ENCODE results near the gene GTPBP10.

Gene GTPBP10

GRCh38 chr7:90351987-90352386, 5.5 kb downstream of the GTPBP10 start:
- Histone ChIP-seq H3K79me2 (ENCODE audit: low read length) (peaks cover 51% of the 10 kb centered on the region), H3F3A (ENCODE audit: insufficient read depth, low read length) (no peaks in the 10 kb centered on the region), H2AFZ (ENCODE audit: low read length) (no peak overlapping the region), H3K9me2 (replicated peaks; ENCODE audit: insufficient read depth, low read length) (no peaks in the 10 kb centered on the region), H3K27ac (ENCODE audit: low read length) (no peak overlapping the region), H3K27me3 (replicated peaks; ENCODE audit: insufficient read depth, low read length) (no peaks in the 10 kb centered on the region), H4K20me1 (ENCODE audit: insufficient read depth, low read length) (no peaks in the 10 kb centered on the region), H3K36me3 (replicated peaks; ENCODE audit: insufficient read depth, low read length) (peaks cover 3% of the 10 kb centered on the region; the same call in 1 of the 2 replicates), H3K4me1 (ENCODE audit: low read length) (no peaks in the 10 kb centered on the region; the same call in 1 of the 2 replicates), H3K4me2 (ENCODE audit: low read depth, low read length) (no peak overlapping the region), H3K9ac (ENCODE audit: low read length) (no peak overlapping the region), H3K4me3 (ENCODE audit: low read length) (no peak overlapping the region), H3K9me3 (replicated peaks; ENCODE audit: insufficient read depth, low read length) (no peaks in the 10 kb centered on the region)
- no peak for DNase-seq
- TF ChIP-seq EZH2phosphoT487 (IDR thresholded peaks at IDR 0.05; ENCODE audit: low read length) (no peak), CTCF (IDR thresholded peaks at IDR 0.05; ENCODE audit: low read length) (no peak), EZH2 (optimal IDR thresholded peaks at IDR 0.05; ENCODE audit: low read depth, low read length) (no peak)

- no peaks in the 10 kb centered on the region for H3K9me3 ChIP-seq (replicated peaks; ENCODE audit: insufficient read depth, low read length)
- H3K79me2 ChIP-seq (ENCODE audit: low read length): no peaks in the 10 kb centered on the region
- no peak overlapping the region for H2AFZ ChIP-seq (ENCODE audit: low read length)
- H3K36me3 ChIP-seq (replicated peaks; ENCODE audit: insufficient read depth, low read length): peaks cover 9% of the 10 kb centered on the region; the same call in 1 of the 2 replicates
- H3K4me3 ChIP-seq (ENCODE audit: low read length): no peak overlapping the region
- no peak overlapping the region for H3K4me2 ChIP-seq (ENCODE audit: low read depth, low read length)
- H3F3A ChIP-seq (ENCODE audit: insufficient read depth, low read length): no peaks in the 10 kb centered on the region; the same call in 1 of the 2 replicates
- H3K27me3 ChIP-seq (replicated peaks; ENCODE audit: insufficient read depth, low read length): no peaks in the 10 kb centered on the region
- no peak overlapping the region for H3K9ac ChIP-seq (ENCODE audit: low read length)
- DNase-seq: no peak
- TF ChIP-seq EZH2 (optimal IDR thresholded peaks at IDR 0.05; ENCODE audit: low read depth, low read length) (no peak), EZH2phosphoT487 (IDR thresholded peaks at IDR 0.05; ENCODE audit: low read length) (no peak)
- no peaks in the 10 kb centered on the region for H4K20me1 ChIP-seq (ENCODE audit: insufficient read depth, low read length)
- H3K27ac ChIP-seq (ENCODE audit: low read length): no peak overlapping the region
- no peaks in the 10 kb centered on the region for H3K4me1 ChIP-seq (ENCODE audit: low read length)
- no peaks in the 10 kb centered on the region for H3K9me2 ChIP-seq (replicated peaks; ENCODE audit: insufficient read depth, low read length)
Measured at GRCh38 chr7:90383422-90383821, 36.9 kb downstream of the GTPBP10 start.

GRCh38 chr7:90383861-90384260, 37.3 kb downstream of the GTPBP10 start:
- DNase-seq: no peak
- no peaks in the 10 kb centered on the region for H4K20me1 ChIP-seq (ENCODE audit: insufficient read depth, low read length)
- no peak overlapping the region for H3K9ac ChIP-seq (ENCODE audit: low read length)
- no peaks in the 10 kb centered on the region; the same call in 1 of the 2 replicates for H3F3A ChIP-seq (ENCODE audit: insufficient read depth, low read length)
- no peaks in the 10 kb centered on the region for H3K79me2 ChIP-seq (ENCODE audit: low read length)
- H3K4me3 ChIP-seq (ENCODE audit: low read length): no peak overlapping the region
- H3K4me1 ChIP-seq (ENCODE audit: low read length): no peaks in the 10 kb centered on the region
- no peak overlapping the region for H2AFZ ChIP-seq (ENCODE audit: low read length)
- H3K36me3 ChIP-seq (replicated peaks; ENCODE audit: insufficient read depth, low read length): peaks cover 9% of the 10 kb centered on the region; the same call in 1 of the 2 replicates
- TF ChIP-seq EZH2 (optimal IDR thresholded peaks at IDR 0.05; ENCODE audit: low read depth, low read length) (no peak), EZH2phosphoT487 (IDR thresholded peaks at IDR 0.05; ENCODE audit: low read length) (no peak), CTCF (IDR thresholded peaks at IDR 0.05; ENCODE audit: low read length) (no peak)
- H3K9me3 ChIP-seq (replicated peaks; ENCODE audit: insufficient read depth, low read length): no peaks in the 10 kb centered on the region
- no peak overlapping the region for H3K27ac ChIP-seq (ENCODE audit: low read length)
- no peaks in the 10 kb centered on the region for H3K9me2 ChIP-seq (replicated peaks; ENCODE audit: insufficient read depth, low read length)
- no peak overlapping the region for H3K4me2 ChIP-seq (ENCODE audit: low read depth, low read length)
- H3K27me3 ChIP-seq (replicated peaks; ENCODE audit: insufficient read depth, low read length): no peaks in the 10 kb centered on the region

- H3K36me3 ChIP-seq (replicated peaks; ENCODE audit: insufficient read depth, low read length): peaks cover 9% of the 10 kb centered on the region; the same call in 1 of the 2 replicates
- H3K4me3 ChIP-seq (ENCODE audit: low read length): no peak overlapping the region
- H3K27ac ChIP-seq (ENCODE audit: low read length): no peak overlapping the region
- no peaks in the 10 kb centered on the region; the same call in 1 of the 2 replicates for H3F3A ChIP-seq (ENCODE audit: insufficient read depth, low read length)
- no peaks in the 10 kb centered on the region for H3K4me1 ChIP-seq (ENCODE audit: low read length)
- H3K4me2 ChIP-seq (ENCODE audit: low read depth, low read length): no peak overlapping the region
- DNase-seq: no peak
- no peaks in the 10 kb centered on the region for H3K9me2 ChIP-seq (replicated peaks; ENCODE audit: insufficient read depth, low read length)
- H4K20me1 ChIP-seq (ENCODE audit: insufficient read depth, low read length): no peaks in the 10 kb centered on the region
- H3K79me2 ChIP-seq (ENCODE audit: low read length): no peaks in the 10 kb centered on the region
- H3K9me3 ChIP-seq (replicated peaks; ENCODE audit: insufficient read depth, low read length): no peaks in the 10 kb centered on the region
- H3K9ac ChIP-seq (ENCODE audit: low read length): no peak overlapping the region
- no peaks in the 10 kb centered on the region for H3K27me3 ChIP-seq (replicated peaks; ENCODE audit: insufficient read depth, low read length)
- no peak overlapping the region for H2AFZ ChIP-seq (ENCODE audit: low read length)
- TF ChIP-seq EZH2 (optimal IDR thresholded peaks at IDR 0.05; ENCODE audit: low read depth, low read length): no peak
- TF ChIP-seq CTCF (IDR thresholded peaks at IDR 0.05; ENCODE audit: low read length): no peak
- TF ChIP-seq EZH2phosphoT487 (IDR thresholded peaks at IDR 0.05; ENCODE audit: low read length): no peak
Measured at GRCh38 chr7:90384433-90384832, 37.9 kb downstream of the GTPBP10 start.
